Breast epithelium (tissue), 4 donors: ENCODE measurements around the gene GLRX2. TPM values are rescaled to one million over a fixed set of nuclear protein-coding genes. Genes with fewer than 3 reads are reported as not detected.
A peak's percentile ranks its signal among the peaks of the same experiment; 100 is the strongest.
"Not testable (repeated sequence)": the region's sequence is repeated elsewhere in the genome, so short reads cannot be mapped to it uniquely, and the experiment has no call there.

Experiments used
- DNase-seq, 2 donors: peaks; one replicate each; pipeline ENCODE4 v3.0.0-alpha.2; 2019; ENCODE audit warnings: low spot score in 2 of 2
- H3K27ac ChIP-seq, 2 donors: fragments of 200-600 bp; sonication (generic) in 1 of 2; one replicate each; pipeline ENCODE4 v1.5.1; 2016 to 2019; ENCODE audit warnings: mild to moderate bottlenecking in 1 of 2
- H3K27me3 ChIP-seq, 2 donors: fragments of 200-600 bp; sonication (generic) in 1 of 2; one replicate each; pipeline versions ENCODE4 v1.5.1 to v1.6.0; 2017 to 2019; ENCODE audit warnings: control low read depth in 1 of 2, mild to moderate bottlenecking in 1 of 2
- H3K36me3 ChIP-seq: fragments of 200-600 bp; one replicate; pipeline ENCODE4 v1.5.1; 2019
- H3K4me1 ChIP-seq, 2 donors: fragments of 200-600 bp; sonication (generic); one replicate each; pipeline ENCODE4 v1.5.1; 2016 to 2019; ENCODE audit warnings: control low read depth in 1 of 2
- H3K4me3 ChIP-seq, 3 donors: fragments of 200-600 bp; sonication (generic); 1 replicate in 2 of 3; 2 replicates in 1 of 3; pipeline ENCODE4 v1.5.1; 2016 to 2019; ENCODE audit warnings: mild to moderate bottlenecking in 3 of 3, moderate library complexity in 2 of 3
- H3K9me3 ChIP-seq, 2 donors: fragments of 200-600 bp; sonication (generic) in 1 of 2; one replicate each; pipeline ENCODE4 v1.5.1; 2016 to 2019; ENCODE audit warnings: control low read depth in 1 of 2
- CTCF ChIP-seq, 3 donors: fragments of 450-650 bp; IDR thresholded peaks; one replicate each; pipeline ENCODE4 v1.5.1; 2016 to 2017; ENCODE audit warnings: antibody characterized with exemption in 3 of 3, mild to moderate bottlenecking in 3 of 3, moderate library complexity in 3 of 3
- POLR2A ChIP-seq: fragments of 450-650 bp; IDR thresholded peaks from one replicate; pipeline ENCODE4 v1.6.1; 2016; ENCODE audit warnings: antibody characterized with exemption, mild to moderate bottlenecking, moderate library complexity
- POLR2AphosphoS5 ChIP-seq, 3 donors: sonication (generic); formaldehyde crosslinking; IDR thresholded peaks; one replicate each; pipeline ENCODE4 v1.6.1; 2017; ENCODE audit warnings: antibody characterized with exemption in 3 of 3
- intact Hi-C: fragments of 100-400 bp; cut with DNase I; formaldehyde crosslinking; loops from one replicate; pipeline ENCODE4 v1.15.1; 2023; ENCODE audit warnings: low total_unique reads
- total RNA-seq, 3 donors: library from RNA; depleted of rRNA; stranded (reverse); fragments of >200 nt; gene quantifications; one replicate each; pipeline ENCODE4 v1.1.0, GENCODE V29; 2016

The GLRX2 gene
- total RNA-seq, 3 donors from 2014 or later = 6.2 to 8.0 (median 6.9) TPM

- intact Hi-C loops = no loop called here
- Histone ChIP-seq H3K9me3 (no peaks in the 10 kb centered on the region), H3K4me1 (peaks cover 0 to 5% of the 10 kb centered on the region in 2 donors), H3K27ac (peak within 1 kb of the TSS; percentile 94 to 98), H3K27me3 (no peaks in the 10 kb centered on the region), H3K4me3 (peak within 1 kb of the TSS; percentile 67 to 97 (median 88)), H3K36me3 (no peaks in the 10 kb centered on the region)
- DNase-seq = peak; percentile 94 to 98
- TF ChIP-seq CTCF (IDR thresholded peaks at IDR 0.05) (peak; percentile 93 to 100 (median 97)), POLR2A (peak; percentile 19), POLR2AphosphoS5 (IDR thresholded peaks at IDR 0.05) (peak; percentile 87 to 95 (median 94))
These were observed 16.7 kb upstream of the GLRX2 start, which contains the start of gene CDC73 for GRCh38 chr1:193121616-193122593. Gene CDC73 (plus strand): TSS chr1:193122031. CDS start chr1:193122201, 170 bp downstream.

- Histone ChIP-seq H3K4me3 (peak overlapping the region in 1 of 3 donors; percentile 97), H3K4me1 (peaks cover 0 to 5% of the 10 kb centered on the region in 2 donors), H3K27me3 (no peaks in the 10 kb centered on the region), H3K36me3 (no peaks in the 10 kb centered on the region), H3K27ac (no peak overlapping the region), H3K9me3 (no peaks in the 10 kb centered on the region)
- intact Hi-C loops = no loop called here
- TF ChIP-seq POLR2A (no peak), POLR2AphosphoS5 (IDR thresholded peaks at IDR 0.05) (no peak), CTCF (IDR thresholded peaks at IDR 0.05) (no peak)
- no peak for DNase-seq
These were observed 15.5 kb upstream of the GLRX2 start for GRCh38 chr1:193120604-193121166.

- intact Hi-C loops = no loop called here
These were observed 13.9 kb upstream of the GLRX2 start for GRCh38 chr1:193118803-193119730.

GRCh38 chr1:193118194-193118593 is 13.0 kb upstream of the GLRX2 start:
- Histone ChIP-seq H3K4me3 (no peak overlapping the region), H3K27me3 (no peaks in the 10 kb centered on the region), H3K4me1 (peaks cover 0 to 3% of the 10 kb centered on the region in 2 donors), H3K27ac (no peak overlapping the region), H3K9me3 (no peaks in the 10 kb centered on the region), H3K36me3 (no peaks in the 10 kb centered on the region)
- DNase-seq = no peak
- intact Hi-C loops = no loop called here
- TF ChIP-seq POLR2A (no peak), POLR2AphosphoS5 (IDR thresholded peaks at IDR 0.05) (no peak), CTCF (IDR thresholded peaks at IDR 0.05) (no peak)

More at GRCh38 chr1:193118803-193119730, 13.9 kb upstream of the GLRX2 start:
- Histone ChIP-seq H3K27ac (no peak overlapping the region), H3K36me3 (no peaks in the 10 kb centered on the region), H3K4me3 (no peak overlapping the region), H3K9me3 (no peaks in the 10 kb centered on the region), H3K4me1 (peaks cover 0 to 5% of the 10 kb centered on the region in 2 donors), H3K27me3 (no peaks in the 10 kb centered on the region)
- TF ChIP-seq POLR2A (no peak), POLR2AphosphoS5 (IDR thresholded peaks at IDR 0.05) (no peak), CTCF (IDR thresholded peaks at IDR 0.05) (no peak)
- no peak for DNase-seq

- H3K36me3 ChIP-seq, H3K4me3 ChIP-seq, intact Hi-C loops, H3K27ac ChIP-seq, H3K9me3 ChIP-seq, H3K4me1 ChIP-seq, H3K27me3 ChIP-seq, DNase-seq: not testable (repeated sequence)
These were observed 12.0 kb upstream of the GLRX2 start for GRCh38 chr1:193117167-193117566.
